Fibroblast of skin of right biceps (primary cell): ENCODE results near the gene OSMR.

Experiments
- DNase-seq: peaks from one replicate; pipeline ENCODE4 v3.0.0-alpha.2; 2013

OSMR gene

DNA sequence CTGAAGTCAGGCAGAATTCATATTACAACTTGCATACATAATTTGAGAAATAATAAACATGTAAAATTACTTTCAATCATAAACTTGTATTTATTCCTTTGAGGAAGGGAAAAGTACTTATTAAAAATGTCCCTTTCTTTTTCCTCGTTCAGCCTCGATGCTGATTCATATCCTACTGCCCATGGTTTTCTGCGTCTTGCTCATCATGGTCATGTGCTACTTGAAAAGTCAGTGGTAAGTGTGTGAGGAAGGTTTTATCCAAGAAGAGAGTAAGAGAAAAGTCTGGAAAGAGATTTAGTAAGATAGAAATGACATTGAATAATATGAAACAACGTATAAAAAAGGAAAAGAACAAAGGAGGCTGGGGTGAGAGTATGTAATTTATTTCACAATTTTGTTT is 85.9 kb downstream of the OSMR start:
- DNase-seq: no peak

DNA sequence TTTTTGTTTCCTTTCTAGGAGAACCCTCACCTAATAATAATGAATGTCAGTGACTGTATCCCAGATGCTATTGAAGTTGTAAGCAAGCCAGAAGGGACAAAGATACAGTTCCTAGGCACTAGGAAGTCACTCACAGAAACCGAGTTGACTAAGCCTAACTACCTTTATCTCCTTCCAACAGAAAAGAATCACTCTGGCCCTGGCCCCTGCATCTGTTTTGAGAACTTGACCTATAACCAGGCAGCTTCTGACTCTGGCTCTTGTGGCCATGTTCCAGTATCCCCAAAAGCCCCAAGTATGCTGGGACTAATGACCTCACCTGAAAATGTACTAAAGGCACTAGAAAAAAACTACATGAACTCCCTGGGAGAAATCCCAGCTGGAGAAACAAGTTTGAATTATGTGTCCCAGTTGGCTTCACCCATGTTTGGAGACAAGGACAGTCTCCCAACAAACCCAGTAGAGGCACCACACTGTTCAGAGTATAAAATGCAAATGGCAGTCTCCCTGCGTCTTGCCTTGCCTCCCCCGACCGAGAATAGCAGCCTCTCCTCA is 87.1 kb downstream of the OSMR start:
- no peak for DNase-seq

DNA sequence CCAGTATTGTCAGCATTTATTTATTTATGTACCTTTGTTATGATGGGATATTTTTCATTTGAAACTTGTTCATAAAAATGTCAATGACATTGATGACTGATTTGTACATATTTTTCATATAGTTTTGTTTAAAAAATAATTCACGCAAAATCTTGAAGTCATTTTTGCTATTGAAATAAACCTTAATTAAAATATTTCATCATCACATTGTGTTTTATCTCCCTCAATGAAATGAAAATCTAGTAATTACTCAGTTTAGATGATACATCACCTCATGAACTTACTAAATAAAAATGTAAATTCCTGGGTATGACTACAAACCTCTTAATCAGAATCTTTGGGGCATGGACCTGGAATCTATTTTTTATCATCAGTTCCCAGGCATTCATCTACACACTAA is 89.6 kb downstream of the OSMR start:
- DNase-seq: no peak

DNA sequence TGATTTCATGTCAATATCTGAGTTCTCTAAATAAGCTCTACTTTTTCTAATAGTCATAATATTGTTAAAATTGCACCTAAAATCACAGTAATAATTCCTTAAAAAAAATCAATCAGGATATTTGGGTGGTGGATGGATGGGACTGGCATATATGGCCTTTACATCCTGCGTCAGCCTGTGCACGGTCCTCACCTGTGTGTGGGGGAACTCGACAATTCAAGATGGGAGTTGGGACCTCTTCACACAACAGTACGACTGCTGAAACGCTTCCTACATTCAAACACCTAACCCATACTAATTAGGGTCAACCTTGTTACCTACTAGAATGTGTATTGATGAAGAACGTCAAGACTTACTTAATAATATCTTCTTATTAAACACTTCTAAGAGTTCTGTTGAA is 90.5 kb downstream of the OSMR start:
- DNase-seq: no peak

DNA sequence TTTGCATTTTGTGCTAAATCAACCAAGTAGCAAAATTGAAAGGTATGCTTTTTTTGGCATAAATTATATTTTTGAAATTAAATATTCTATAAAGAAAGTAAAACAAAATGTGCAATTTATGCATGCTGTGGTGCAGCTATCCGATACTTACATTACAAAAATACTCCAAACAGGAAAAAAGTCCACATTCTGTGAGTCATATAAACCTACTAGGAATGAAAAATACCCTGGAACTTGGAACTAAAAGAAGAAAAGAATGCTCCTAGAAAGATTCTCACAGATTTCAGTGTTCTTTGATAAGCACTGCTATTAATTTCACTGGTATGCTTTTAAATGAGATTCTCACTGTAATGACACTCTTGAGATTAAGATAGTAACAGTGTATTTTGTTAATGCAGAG is 92.6 kb downstream of the OSMR start:
- DNase-seq: peak; percentile 32

GRCh38 chr5:38938973-38939372 is 93.2 kb downstream of the OSMR start:
- no peak for DNase-seq

- DNase-seq: no peak
Observed at GRCh38 chr5:38940230-38940858, 94.5 kb downstream of the OSMR start.

GRCh38 chr5:38941912-38942311 is 96.1 kb downstream of the OSMR start:
- no peak for DNase-seq

DNA sequence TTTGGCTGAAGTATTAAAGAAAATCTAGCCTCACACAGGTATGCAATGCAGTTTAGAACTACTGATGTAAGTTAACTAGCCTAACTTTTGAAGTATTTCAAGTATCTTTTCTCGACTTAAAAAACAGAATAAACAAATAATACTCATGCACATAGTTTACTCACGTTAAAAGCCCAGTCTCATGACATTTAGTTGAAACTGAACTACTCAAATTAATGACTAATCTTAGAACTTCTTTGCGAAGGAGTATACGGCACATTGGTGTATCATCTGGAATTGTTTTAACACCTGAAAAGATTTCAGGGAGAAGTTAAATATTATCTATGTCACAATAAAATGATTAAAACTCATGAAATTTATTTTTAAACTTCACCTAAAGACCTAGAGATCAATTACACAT is 98.5 kb downstream of the OSMR start:
- DNase-seq: no peak

GRCh38 chr5:38948501-38948900 is 102.7 kb downstream of the OSMR start:
- DNase-seq: peak; percentile 24

GRCh38 chr5:38953426-38954012 is 107.7 kb downstream of the OSMR start:
- DNase-seq: no peak

DNA sequence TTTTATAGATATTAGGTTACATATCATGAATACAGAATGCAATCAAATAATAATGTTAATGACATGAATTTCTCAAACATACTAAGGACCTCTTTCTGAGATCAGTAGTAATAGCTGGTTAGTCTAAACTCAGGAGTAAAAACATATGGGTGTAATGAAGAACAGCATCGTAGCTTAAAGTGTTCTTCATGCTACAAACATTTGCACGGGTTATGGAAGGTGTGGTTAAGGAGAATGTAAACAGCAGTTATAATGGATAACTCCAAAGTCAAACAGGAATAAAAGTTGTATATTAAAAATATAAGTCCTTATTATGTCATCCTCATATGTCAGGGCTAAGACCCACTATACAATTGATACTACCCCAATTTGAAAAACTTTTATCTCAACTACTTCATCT is 115.9 kb downstream of the OSMR start:
- no peak for DNase-seq

DNA sequence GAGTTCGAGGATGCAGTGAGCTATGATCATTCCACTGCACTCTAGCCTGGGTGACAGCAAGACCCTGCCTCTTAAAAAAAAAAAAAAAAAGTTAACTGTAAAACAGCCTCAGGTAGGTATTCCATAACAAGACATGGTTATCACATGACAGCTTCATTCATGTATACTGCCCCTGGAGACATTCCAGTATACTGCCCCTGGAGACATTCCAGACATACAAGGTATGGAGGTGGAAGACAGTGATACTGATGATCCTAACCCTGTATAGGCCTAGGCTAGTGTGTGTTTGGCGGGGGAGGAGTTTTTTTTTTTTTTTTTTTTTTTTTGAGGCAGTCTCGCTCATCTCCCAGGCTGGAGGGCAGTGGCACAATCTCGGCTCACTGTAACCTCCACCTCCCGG is 122.9 kb downstream of the OSMR start:
- no peak for DNase-seq

DNA sequence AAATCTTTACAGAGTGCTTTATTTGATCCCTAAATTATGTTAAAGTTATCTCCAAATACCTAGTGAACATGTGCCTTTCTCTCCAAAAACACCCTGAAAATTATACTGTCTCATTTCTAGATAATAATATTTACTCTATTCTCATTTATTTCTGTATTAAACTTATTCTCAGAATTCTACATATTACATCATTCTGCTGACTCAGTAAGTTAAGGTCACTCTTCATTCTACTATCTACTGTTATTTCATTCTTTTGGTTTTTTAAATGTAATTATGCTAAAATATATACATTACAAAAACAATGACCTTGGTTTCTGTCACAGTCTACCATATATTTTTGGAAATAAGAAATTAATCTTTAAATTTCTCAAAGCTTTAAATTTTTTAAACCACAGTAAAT is 132.2 kb downstream of the OSMR start:
- no peak for DNase-seq

- no peak for DNase-seq
Observed at GRCh38 chr5:38979535-38979934, 133.7 kb downstream of the OSMR start.
